WERI-Rb-1 (cell line): ENCODE results near the gene PPIL1.

Experiments
- DNase-seq: peaks from one replicate; pipeline ENCODE4 v3.0.0-alpha.2; 2020
- H3K27ac ChIP-seq: fragments of 250-450 bp; sonication (Bioruptor Pico); 2 replicates; pipeline ENCODE4 v1.5.1; 2020; ENCODE audit warnings: mild to moderate bottlenecking, moderate library complexity
- H3K27me3 ChIP-seq: fragments of 250-450 bp; sonication (Bioruptor Pico); 2 replicates; pipeline ENCODE4 v1.5.1; 2021; ENCODE audit warnings: mild to moderate bottlenecking, low read depth, moderate library complexity; ENCODE audit not compliant: insufficient read depth, severe bottlenecking
- H3K36me3 ChIP-seq: fragments of 250-450 bp; sonication (Bioruptor Pico); 2 replicates; pipeline ENCODE4 v1.5.1; 2020; ENCODE audit warnings: mild to moderate bottlenecking, moderate library complexity
- H3K4me3 ChIP-seq: 2 replicates; pipeline ENCODE4 v1.5.1; 2011; ENCODE audit warnings: low read depth, mild to moderate bottlenecking, control low read depth, low read length
- H3K9me3 ChIP-seq: fragments of 250-450 bp; sonication (Bioruptor Pico); 2 replicates; pipeline ENCODE4 v1.5.1; 2021; ENCODE audit warnings: mild to moderate bottlenecking, moderate library complexity; ENCODE audit not compliant: severe bottlenecking
- TF ChIP-seq, protein P1 (sequence below): IDR thresholded peaks from 2 replicates; pipeline ENCODE4 v1.5.1; 2011; ENCODE audit warnings: low read depth, mild to moderate bottlenecking, control low read depth, inconsistent platforms, low read length

Gene PPIL1

DNA sequence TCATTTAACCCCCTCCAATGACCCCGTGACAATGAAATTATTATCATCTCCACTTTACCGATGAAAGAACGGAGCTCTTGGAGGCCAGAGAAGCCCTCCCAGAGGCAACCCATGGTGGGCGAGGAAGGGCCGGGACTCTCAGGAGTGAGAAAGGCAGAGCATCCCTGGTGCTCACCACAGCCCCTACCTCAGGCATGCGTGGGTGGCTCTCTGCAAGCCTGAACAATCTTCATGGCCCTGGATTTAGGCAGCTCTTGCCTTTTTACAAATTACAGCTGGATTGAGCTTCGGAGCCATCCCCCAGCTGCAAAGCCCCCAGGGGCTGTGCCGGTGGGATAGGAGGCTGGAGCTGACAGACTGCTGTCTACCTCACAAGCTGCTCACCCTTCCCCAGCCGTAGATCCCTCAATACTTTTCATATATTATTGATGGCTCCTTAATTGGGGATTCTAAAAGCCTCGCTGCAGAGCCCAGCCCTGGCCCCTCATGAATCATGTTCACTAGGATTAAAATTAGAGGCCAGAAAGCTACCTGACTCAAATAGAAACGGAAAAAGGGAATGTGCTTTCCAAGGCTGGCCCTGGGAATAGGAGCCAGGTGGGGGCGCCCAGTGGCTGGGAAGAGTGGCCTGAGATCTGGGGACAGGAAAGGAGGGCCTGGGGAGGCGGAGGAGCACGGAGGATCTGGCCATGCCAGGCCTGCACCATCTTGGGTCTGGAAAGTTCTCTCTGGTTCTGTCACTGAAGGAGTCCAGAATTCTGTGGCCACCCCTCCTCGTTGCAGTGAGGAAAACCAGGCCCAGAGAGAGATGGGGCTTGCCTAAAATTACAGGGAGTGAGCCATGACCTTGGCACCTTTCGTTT is 64.4 kb downstream of the PPIL1 start:
- no peak overlapping the region for H3K4me3 ChIP-seq
- H3K36me3 ChIP-seq: no peaks in the 10 kb centered on the region
- peak; percentile 76 for DNase-seq
- TF ChIP-seq, protein P1, sequence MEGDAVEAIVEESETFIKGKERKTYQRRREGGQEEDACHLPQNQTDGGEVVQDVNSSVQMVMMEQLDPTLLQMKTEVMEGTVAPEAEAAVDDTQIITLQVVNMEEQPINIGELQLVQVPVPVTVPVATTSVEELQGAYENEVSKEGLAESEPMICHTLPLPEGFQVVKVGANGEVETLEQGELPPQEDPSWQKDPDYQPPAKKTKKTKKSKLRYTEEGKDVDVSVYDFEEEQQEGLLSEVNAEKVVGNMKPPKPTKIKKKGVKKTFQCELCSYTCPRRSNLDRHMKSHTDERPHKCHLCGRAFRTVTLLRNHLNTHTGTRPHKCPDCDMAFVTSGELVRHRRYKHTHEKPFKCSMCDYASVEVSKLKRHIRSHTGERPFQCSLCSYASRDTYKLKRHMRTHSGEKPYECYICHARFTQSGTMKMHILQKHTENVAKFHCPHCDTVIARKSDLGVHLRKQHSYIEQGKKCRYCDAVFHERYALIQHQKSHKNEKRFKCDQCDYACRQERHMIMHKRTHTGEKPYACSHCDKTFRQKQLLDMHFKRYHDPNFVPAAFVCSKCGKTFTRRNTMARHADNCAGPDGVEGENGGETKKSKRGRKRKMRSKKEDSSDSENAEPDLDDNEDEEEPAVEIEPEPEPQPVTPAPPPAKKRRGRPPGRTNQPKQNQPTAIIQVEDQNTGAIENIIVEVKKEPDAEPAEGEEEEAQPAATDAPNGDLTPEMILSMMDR: peak; percentile 68
- H3K27ac ChIP-seq: no peak overlapping the region
- no peaks in the 10 kb centered on the region for H3K9me3 ChIP-seq
- no peaks in the 10 kb centered on the region for H3K27me3 ChIP-seq

DNA sequence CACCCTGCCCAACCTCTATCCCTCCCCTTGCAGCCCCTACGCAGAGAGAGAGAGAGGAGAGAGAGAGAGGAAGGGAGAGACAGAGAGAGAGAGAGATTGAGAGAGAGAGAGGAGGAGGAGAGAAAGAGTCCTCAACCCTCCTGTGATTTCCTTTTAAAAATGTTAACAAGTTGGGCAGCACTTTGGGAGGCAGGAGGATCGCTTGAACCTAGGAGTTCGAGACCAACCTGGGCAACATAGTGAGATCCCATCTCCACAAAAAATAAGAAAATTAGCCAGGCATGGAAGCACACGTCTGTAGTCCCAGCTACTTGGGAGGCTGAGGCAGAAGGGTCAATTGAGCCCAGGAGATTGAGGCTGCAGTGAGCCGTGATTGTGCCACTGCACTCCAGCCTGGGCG is 65.4 kb downstream of the PPIL1 start:
- TF ChIP-seq, protein P1: no peak
- no peak overlapping the region for H3K4me3 ChIP-seq
- H3K36me3 ChIP-seq: no peaks in the 10 kb centered on the region
- DNase-seq: no peak
- no peak overlapping the region for H3K27ac ChIP-seq
- H3K9me3 ChIP-seq: no peaks in the 10 kb centered on the region
- H3K27me3 ChIP-seq: no peaks in the 10 kb centered on the region

DNA sequence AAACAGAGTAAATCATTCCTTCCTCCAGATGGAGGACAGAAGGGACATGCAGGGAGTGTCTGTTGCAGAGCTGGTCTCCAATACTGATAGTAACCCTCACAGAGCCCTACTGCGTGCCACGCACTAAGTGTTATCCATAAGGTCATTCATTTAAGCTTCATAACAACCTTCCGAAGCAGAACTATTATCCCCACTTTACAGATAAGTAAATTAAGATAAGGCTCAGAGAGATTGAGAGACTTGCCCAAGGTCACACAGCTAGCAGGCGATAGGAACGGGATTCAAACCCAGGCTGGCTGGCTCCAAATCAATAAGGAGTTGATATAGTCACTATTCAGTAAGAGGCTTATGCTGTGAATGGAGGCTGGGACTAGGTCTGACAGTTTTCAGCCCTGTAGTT is 66.0 kb downstream of the PPIL1 start:
- Histone ChIP-seq H3K27ac (no peak overlapping the region), H3K4me3 (no peak overlapping the region), H3K36me3 (no peaks in the 10 kb centered on the region), H3K27me3 (no peaks in the 10 kb centered on the region), H3K9me3 (no peaks in the 10 kb centered on the region)
- TF ChIP-seq, protein P1: no peak
- DNase-seq: no peak

DNA sequence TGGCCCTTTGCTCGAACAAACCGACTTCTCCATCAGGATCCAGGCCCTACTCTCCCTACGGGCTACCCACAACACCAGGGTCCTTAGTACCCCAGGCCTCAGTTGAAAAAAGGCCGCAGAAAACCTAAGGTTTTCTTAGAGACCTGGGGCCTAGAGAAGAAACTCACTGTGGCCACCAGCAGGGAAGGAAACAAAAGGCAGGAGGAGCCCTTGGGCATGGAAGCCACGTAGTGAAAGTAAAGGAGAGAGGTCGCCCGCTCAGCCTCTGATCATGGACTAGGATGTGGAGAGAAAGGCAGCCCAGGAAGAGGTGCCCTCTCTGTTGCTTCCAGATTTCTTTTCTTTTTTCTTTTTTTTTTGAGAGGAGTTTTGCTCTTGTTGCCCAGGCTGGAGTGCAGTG is 66.9 kb downstream of the PPIL1 start:
- Histone ChIP-seq H3K4me3 (no peak overlapping the region), H3K36me3 (no peaks in the 10 kb centered on the region), H3K9me3 (no peaks in the 10 kb centered on the region), H3K27me3 (no peaks in the 10 kb centered on the region), H3K27ac (no peak overlapping the region)
- no peak for DNase-seq
- TF ChIP-seq, protein P1: 0 out of 2 replicates have a peak, but pooled peaks have one; percentile 4

DNA sequence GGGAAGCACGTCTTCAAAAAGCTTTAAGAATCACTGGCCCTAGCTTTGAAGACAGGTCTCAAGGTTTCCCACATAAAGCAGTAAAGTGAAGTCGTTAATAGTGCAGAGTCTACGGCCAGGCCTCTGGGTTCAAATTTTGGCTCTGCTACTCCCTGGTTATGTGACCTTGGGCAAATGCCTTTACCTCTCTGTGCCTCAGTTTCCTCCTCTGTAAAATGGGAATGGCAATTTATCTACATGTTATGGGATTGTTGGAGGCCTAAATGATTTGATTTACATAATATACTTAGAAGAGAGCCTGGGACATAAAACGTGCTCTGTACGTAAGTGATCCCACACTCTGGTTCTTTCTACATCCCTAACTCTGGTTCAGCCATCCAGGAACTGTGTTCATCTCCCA is 67.5 kb downstream of the PPIL1 start:
- TF ChIP-seq, protein P1: no peak
- H3K27me3 ChIP-seq: no peaks in the 10 kb centered on the region
- DNase-seq: no peak
- H3K4me3 ChIP-seq: no peak overlapping the region
- H3K27ac ChIP-seq: no peak overlapping the region
- no peaks in the 10 kb centered on the region for H3K36me3 ChIP-seq
- no peaks in the 10 kb centered on the region for H3K9me3 ChIP-seq
